NOMO-1 (cell line): Measurements from ENCODE around the gene SNX33.
A peak's percentile ranks its signal among the peaks of the same experiment; 100 is the strongest.

Experiments
- DNase-seq, 2 experiments: peaks; one replicate each; lab custom pipeline; 2025; ENCODE audit not compliant: unreplicated experiment in 2 of 2; lab: John Stamatoyannopoulos, UW

Gene SNX33

GRCh38 chr15:75640483-75641178 is 7.1 kb upstream of the SNX33 start:
- peak; percentile 72 to 74 for DNase-seq

DNA sequence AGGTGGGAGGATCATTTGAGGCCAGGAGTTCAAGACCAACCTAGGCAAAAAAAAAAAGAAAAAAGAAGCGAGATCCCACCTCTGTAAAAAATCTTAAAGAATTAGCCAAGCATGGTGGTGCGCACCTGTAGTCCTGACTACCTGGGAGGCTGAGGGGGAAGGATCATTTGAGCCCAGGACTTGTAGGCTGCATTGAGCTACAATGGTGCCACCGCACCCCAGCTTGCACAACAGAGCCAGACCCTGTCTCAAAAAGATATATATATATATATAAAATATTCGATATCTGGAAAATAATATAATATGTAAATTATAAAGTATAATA is 6.6 kb upstream of the SNX33 start:
- no peak for DNase-seq

DNA sequence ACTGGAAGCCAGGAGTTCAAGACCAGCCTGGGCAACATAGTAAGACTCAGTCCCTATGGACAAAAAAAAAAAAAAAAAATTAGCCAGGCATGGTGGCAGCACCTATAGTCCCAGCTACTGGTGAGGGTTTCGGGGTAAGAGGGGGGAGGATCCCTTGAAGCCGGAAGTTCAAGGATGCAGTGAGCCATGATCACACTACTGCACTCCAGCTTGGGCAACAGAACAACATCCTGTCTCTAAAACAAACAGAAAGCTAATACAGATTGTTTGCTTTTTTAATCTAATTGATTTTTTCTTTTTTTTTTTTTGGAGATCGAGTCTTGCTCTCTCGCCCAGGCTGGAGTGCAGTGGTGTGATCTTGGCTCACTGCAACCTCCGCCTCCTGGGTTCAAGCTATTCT is 6.1 kb upstream of the SNX33 start:
- no peak for DNase-seq

GRCh38 chr15:75644376-75644775 is 3.3 kb upstream of the SNX33 start:
- no peak for DNase-seq

DNA sequence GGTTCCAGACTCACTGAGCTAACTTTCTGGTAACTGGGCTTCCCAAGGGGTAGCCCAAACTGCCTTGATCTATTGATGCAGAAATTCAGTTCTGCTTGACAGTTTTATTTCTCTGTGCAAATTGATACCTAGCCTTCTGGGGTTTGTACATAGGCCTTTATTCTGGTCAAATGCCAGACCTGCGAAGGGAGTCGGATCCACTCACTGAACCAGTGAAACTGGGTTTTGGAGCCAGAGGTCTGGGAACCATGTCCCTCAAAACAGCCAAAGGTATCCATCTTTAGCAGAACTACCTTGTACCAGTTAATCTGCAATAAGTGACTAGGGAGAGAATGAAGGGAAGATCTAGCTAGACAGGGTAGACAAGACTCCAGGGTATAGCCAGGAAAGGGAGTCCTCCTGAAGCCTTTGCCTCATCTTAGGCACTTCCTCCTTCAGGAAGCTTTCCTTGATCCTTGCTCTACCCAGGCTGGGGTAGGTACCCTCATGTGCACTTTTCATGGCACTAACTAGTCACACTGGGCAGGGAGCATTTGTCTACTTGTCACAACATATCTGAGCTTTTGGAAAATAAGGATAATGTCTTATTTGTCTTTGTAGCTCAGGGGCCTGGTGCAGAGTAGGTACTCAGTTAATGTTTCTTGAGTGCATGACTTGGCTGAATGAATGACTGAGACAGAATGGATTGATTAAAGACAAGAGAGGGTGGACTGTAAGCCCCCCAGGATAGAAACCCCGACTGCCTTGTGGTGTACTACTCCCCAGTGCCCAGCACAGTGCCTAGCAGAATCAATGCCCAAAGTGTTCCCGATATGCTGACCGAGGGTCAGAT is 1.4 kb upstream of the SNX33 start:
- no peak for DNase-seq

DNA sequence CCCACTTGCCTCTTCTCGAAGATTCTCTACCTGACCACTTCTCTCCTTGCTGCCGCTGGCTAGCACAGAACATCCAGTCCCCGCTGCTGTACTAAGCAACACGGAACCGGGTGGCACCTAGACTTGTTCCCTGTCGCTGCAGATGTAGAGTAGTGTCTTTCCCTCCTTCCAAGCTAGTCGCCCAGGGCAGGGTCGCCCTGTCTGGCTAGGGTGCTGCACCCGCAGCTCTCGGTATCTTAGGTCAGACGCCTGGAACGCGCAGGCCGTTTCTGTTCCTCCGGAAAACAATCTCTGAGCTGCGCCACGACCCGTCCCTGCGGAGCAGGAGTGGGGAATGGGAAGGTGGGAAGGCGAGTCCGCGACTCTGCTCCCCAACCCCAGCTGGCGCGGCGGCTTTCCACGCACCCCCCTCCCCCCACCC is 758 bp upstream of the SNX33 start:
- no peak for DNase-seq

DNA sequence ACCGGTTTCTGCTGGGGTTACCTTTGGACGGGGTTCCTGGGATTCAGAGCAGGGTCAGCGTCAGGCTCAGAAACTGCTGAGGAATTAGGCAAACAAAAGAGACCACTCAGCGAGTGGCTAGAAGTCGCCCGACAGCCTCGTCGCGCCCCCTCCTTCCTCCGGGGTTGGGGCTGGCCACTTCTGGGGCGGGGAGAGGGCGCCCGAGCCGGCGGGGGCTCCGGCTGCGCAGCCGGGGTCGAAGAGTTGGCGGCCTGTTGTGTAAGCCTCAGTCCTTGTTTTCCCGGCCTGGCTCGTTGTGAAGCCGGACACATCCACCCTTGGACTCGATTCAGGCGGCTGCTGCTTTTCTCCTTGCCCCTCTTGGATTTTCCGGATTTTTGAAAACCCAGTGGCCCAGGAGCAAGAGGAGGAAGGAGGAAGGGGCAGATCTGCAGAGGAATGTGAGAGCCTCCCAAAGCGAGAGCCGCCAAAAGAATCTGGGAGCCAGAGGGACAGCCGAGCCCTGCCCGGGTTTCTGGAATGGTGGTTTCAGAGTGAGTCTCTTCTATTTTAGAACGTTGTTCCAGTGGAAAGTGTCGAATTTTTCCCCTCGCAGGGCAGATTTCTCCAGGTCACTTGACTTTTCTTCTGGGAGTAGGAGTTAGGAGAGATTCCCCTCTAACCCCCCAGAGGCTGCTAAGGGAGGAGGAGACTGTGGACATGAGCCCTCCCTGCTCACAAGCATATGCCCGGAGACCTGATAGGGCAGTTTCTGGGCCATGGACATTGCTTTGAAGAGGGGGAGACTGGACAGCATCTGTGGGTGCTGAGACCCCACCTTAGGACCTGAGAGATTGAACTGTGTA is 666 bp downstream of the SNX33 start:
- no peak for DNase-seq

GRCh38 chr15:75649045-75649761 is 1.5 kb downstream of the SNX33 start:
- DNase-seq, result no peak

DNA sequence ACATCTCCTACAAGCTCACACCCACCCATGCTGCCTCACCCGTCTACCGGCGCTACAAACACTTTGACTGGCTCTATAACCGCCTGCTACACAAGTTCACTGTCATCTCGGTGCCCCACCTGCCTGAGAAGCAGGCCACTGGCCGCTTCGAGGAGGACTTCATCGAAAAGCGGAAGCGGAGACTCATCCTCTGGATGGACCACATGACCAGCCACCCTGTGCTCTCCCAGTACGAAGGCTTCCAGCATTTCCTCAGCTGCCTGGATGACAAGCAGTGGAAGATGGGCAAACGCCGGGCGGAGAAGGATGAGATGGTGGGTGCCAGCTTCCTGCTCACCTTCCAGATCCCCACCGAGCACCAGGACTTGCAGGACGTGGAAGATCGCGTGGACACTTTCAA is 2.1 kb downstream of the SNX33 start:
- DNase-seq, result no peak

DNA sequence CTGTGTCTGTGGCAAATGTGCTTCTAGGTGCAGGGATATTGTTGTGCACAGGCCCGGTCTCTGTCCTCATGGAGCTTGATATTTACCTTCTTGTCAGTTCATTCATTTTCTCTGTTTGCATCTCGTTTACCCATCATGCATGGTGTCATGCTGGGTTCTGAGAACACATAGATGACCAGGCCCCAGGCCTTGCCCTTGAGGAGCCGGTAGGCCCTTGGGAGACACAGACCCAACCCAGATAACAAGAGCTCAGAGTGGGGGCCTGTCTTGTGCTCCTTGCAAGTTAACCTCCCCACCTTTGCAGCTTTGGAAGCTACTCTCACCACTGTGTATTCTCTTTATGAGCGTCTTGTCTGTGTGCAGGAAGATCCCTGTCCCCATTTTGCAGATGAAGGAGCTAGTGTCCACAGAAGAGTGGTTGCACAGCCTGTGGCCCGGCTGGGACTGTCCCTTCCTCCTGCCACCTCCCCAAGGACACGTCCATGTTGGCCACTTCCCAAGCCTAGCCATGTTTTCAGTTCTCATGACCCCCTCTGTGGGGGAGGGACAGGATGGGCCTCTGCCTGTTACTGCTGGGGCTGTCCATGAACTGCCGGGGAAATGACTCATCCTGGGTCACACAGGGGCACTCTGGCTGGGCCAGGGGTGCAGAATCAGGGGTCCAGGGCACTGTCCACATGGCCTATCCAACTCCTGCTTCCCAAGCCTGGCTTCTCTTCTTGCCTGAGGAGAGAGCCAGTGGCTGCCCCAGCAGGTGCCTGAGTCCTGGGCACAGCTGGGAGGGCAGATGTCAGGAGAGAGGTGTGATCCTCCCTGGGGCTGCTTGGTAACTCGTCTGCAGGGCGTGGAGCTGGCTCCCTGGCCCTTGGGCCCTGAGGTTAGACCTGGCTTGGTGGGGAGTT is 3.4 kb downstream of the SNX33 start:
- no peak for DNase-seq

- DNase-seq, result no peak
Measured at GRCh38 chr15:75651810-75652543, 4.3 kb downstream of the SNX33 start.

DNA sequence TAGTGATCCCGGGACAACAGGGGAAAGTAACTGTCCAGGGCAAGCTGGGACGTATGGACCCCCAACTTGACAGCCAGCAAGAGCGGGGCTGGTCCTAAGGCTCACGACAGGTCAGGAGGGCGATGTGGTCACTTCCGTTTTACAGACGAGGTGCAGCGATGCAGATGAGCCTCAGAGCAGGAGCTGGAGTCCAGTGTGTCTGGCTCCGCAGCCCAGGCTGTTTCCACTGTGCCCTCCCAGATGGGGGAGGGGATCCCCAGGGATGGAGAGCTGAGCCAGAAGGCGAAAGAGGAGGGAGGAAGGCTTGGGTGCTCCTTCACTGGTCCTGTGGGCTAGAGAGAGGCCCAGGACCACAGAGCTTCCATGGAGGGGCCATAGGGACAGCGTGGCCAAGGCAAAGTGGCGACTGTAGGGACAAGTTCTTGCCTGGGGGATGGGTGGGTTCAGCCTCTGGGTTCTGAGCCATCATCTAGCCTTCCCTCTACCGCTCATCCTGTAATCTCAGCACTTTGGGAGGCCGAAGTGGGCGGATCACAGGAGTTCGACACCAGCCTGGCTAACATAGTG is 5.7 kb downstream of the SNX33 start:
- DNase-seq, result no peak

DNA sequence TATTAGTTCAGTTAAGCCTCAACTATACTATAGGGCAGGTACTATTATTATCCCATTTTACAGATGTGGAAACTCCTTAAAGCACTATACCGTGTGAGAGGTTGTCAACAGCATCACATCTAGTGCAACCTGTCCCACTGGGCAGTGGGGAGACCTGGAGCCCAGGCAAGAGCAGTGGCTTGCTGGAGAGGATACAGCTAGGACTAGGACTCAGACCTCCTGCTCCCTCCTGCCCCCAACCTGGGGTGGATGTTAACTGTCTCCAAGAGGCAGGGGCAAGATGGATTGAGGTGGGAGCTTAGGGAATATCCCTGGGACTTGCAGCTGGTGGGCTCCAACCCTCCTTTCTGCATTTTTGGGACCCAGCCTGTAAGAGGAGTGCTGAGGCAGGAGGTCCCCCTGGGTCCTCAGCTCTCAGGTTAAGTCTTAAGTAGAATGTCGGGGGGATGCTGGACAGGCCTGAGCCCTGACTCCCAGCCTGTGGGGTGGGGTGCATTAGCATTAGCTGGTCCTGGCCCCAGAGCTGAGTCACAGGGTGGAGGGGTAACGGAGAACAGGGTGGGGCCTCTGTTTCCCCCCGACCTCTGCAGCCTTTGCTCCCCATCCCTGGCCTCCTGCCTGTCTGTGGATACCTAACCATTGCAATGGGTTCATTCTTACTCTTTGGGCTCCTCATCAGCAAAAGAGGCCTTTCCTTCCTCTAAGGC is 6.6 kb downstream of the SNX33 start:
- no peak for DNase-seq

- DNase-seq, result no peak
Measured at GRCh38 chr15:75655931-75656330, 8.2 kb downstream of the SNX33 start.

DNA sequence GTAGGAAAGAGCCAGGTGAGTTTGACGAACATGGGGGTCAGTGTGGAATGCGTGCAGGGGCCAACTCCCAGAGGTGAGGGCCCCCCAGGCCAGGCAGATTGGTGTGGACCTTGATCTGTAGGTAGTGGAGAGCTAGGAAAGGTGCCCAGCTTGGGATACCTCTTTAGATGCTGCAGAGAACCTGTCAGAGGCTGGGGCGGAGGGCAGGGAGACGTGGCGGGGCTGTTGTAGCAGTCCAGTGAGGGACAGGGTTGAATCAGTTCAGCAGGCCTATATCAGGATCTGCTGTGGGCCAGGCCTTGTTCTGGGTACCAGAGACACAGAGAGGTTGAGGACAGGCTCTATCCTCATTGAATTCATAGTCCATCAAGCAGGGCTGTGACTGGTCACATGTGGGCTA is 8.6 kb downstream of the SNX33 start:
- DNase-seq, result no peak

GRCh38 chr15:75656813-75657212 is 9.1 kb downstream of the SNX33 start:
- DNase-seq, result no peak

GRCh38 chr15:75659141-75659771 is 11.5 kb downstream of the SNX33 start:
- DNase-seq, result no peak
